OCI-LY1 (cell line): ENCODE results near the gene PLEKHH3.
"Not testable (repeated sequence)": the region's sequence is repeated elsewhere in the genome, so short reads cannot be mapped to it uniquely, and the experiment has no call there.

Experiments used
- H2AFZ ChIP-seq: fragments of 200-600 bp; sonication (generic), shearing (Covaris generic); 2 replicates; pipeline ENCODE4 v1.6.0; 2014; ENCODE audit warnings: antibody characterized with exemption, mild to moderate bottlenecking, low read length
- H3F3A ChIP-seq: fragments of 200-600 bp; sonication (generic), shearing (Covaris generic); 2 replicates; pipeline ENCODE4 v1.6.0; 2014; ENCODE audit warnings: mild to moderate bottlenecking, antibody characterized with exemption, low read length, moderate library complexity; ENCODE audit not compliant: insufficient read depth
- H3K27ac ChIP-seq: fragments of 200-600 bp; sonication (generic); 2 replicates; pipeline ENCODE4 v1.5.1; 2014; ENCODE audit warnings: low read length, mixed run types, mild to moderate bottlenecking, low read depth; ENCODE audit not compliant: poor library complexity, severe bottlenecking
- H3K27me3 ChIP-seq: fragments of 200-600 bp; sonication (generic); 2 replicates; pipeline ENCODE4 v1.6.0; 2014; ENCODE audit warnings: antibody characterized with exemption, mild to moderate bottlenecking, low read length, moderate library complexity; ENCODE audit not compliant: insufficient read depth
- H3K36me3 ChIP-seq: fragments of 200-600 bp; sonication (generic); 2 replicates; pipeline ENCODE4 v1.6.1; 2014; ENCODE audit warnings: mild to moderate bottlenecking, antibody characterized with exemption, low read length, moderate library complexity, mixed read lengths; ENCODE audit not compliant: insufficient read depth
- H3K4me1 ChIP-seq: fragments of 200-600 bp; sonication (generic); 2 replicates; pipeline ENCODE4 v1.5.1; 2014; ENCODE audit warnings: mild to moderate bottlenecking, low read length, moderate library complexity; ENCODE audit not compliant: insufficient read depth, severe bottlenecking
- H3K4me2 ChIP-seq: fragments of 200-600 bp; sonication (generic), shearing (Covaris generic); 2 replicates; pipeline ENCODE4 v1.6.1; 2014; ENCODE audit warnings: low read length
- H3K4me3 ChIP-seq: fragments of 200-600 bp; sonication (generic); 2 replicates; pipeline ENCODE4 v1.5.1; 2014; ENCODE audit warnings: low read length, low read depth, mild to moderate bottlenecking, mixed read lengths; ENCODE audit not compliant: poor library complexity, severe bottlenecking
- H3K79me2 ChIP-seq: fragments of 200-600 bp; shearing (Covaris generic); 2 replicates; pipeline ENCODE4 v1.6.1; 2016; ENCODE audit warnings: mixed run types, low read length, mixed read lengths; ENCODE audit not compliant: insufficient read depth
- H3K9ac ChIP-seq: fragments of 200-600 bp; sonication (generic), shearing (Covaris generic); 2 replicates; pipeline ENCODE4 v1.6.1; 2014; ENCODE audit warnings: mild to moderate bottlenecking, low read length, mixed read lengths
- H3K9me2 ChIP-seq: fragments of 200-600 bp; sonication (generic), shearing (Covaris generic); 2 replicates; pipeline ENCODE4 v1.6.1; 2014; ENCODE audit warnings: low read depth, mild to moderate bottlenecking, low read length, mixed read lengths
- H3K9me3 ChIP-seq: fragments of 200-600 bp; shearing (Covaris generic); 2 replicates; pipeline ENCODE4 v1.6.1; 2014; ENCODE audit warnings: low read length, mixed read lengths
- H4K20me1 ChIP-seq: fragments of 200-600 bp; sonication (generic), shearing (Covaris generic); 2 replicates; pipeline ENCODE4 v1.6.0; 2016; ENCODE audit warnings: mild to moderate bottlenecking, low read length; ENCODE audit not compliant: insufficient read depth
- CTCF ChIP-seq: fragments of 200-600 bp; sonication (generic), shearing (Covaris generic); IDR thresholded peaks from 2 replicates; pipeline ENCODE4 v1.5.1; 2017; ENCODE audit warnings: mild to moderate bottlenecking, antibody characterized with exemption, low read length, moderate library complexity, mixed read lengths
- EZH2 ChIP-seq: fragments of 200-600 bp; sonication (generic), shearing (Covaris generic); IDR thresholded peaks from 2 replicates; pipeline ENCODE4 v1.8.0; 2017; ENCODE audit warnings: borderline replicate concordance, mixed run types, mild to moderate bottlenecking, antibody characterized with exemption, low read length, moderate library complexity, mixed read lengths

Gene PLEKHH3

GRCh38 chr17:42623732-42624596 is 52.8 kb downstream of the PLEKHH3 start:
- TF ChIP-seq EZH2 (no peak), CTCF (no peak)
- Histone ChIP-seq H4K20me1 (no peaks in the 10 kb centered on the region), H3K9ac (no peak overlapping the region), H3K36me3 (no peaks in the 10 kb centered on the region), H3K27me3 (no peaks in the 10 kb centered on the region), H3K9me2 (no peaks in the 10 kb centered on the region), H3K27ac (no peak overlapping the region), H2AFZ (no peak overlapping the region), H3F3A (no peaks in the 10 kb centered on the region), H3K4me1 (peaks cover 2% of the 10 kb centered on the region), H3K4me3 (no peak overlapping the region), H3K79me2 (no peaks in the 10 kb centered on the region), H3K9me3 (no peaks in the 10 kb centered on the region), H3K4me2 (no peak overlapping the region)

- no peaks in the 10 kb centered on the region for H3F3A ChIP-seq
- H3K9ac ChIP-seq, result no peak overlapping the region
- TF ChIP-seq EZH2, result no peak
- no peak for TF ChIP-seq CTCF
- H3K4me2 ChIP-seq, result no peak overlapping the region
- H3K36me3 ChIP-seq, result no peaks in the 10 kb centered on the region
- no peak overlapping the region for H2AFZ ChIP-seq
- H3K27me3 ChIP-seq, result no peaks in the 10 kb centered on the region
- peaks cover 9% of the 10 kb centered on the region for H3K4me1 ChIP-seq
- no peaks in the 10 kb centered on the region for H3K9me3 ChIP-seq
- no peak overlapping the region for H3K27ac ChIP-seq
- no peaks in the 10 kb centered on the region for H4K20me1 ChIP-seq
- no peak overlapping the region for H3K4me3 ChIP-seq
- H3K79me2 ChIP-seq, result no peaks in the 10 kb centered on the region
- H3K9me2 ChIP-seq, result no peaks in the 10 kb centered on the region
Observed at GRCh38 chr17:42623271-42623670, 53.5 kb downstream of the PLEKHH3 start.

GRCh38 chr17:42621987-42622386 is 54.8 kb downstream of the PLEKHH3 start:
- H3K9me3 ChIP-seq, H3K27me3 ChIP-seq, H3K4me2 ChIP-seq, H3K79me2 ChIP-seq, H4K20me1 ChIP-seq, H3K9ac ChIP-seq, H3K9me2 ChIP-seq, H3K4me3 ChIP-seq, H3K27ac ChIP-seq, H3K36me3 ChIP-seq, H2AFZ ChIP-seq, H3F3A ChIP-seq: not testable (repeated sequence)
- peaks cover 11% of the 10 kb centered on the region for H3K4me1 ChIP-seq
